Retinal pigment epithelial cell (primary cell): ENCODE measurements around the gene TMEM238.
A peak's percentile ranks its signal among the peaks of the same experiment; 100 is the strongest.

Experiments
- DNase-seq: peaks from one replicate; pipeline ENCODE4 v3.0.0-alpha.2; 2010; ENCODE audit warnings: low read depth
- H3K4me3 ChIP-seq: 2 replicates; pipeline ENCODE4 v1.5.1; 2011; ENCODE audit warnings: mild to moderate bottlenecking, low read length, control low read depth, moderate library complexity
- CTCF ChIP-seq: conservative IDR thresholded peaks from 2 replicates; pipeline ENCODE4 v1.5.1; 2011; ENCODE audit warnings: low read depth, low read length, control low read depth, inconsistent platforms

TMEM238 gene

GRCh38 chr19:55362174-55362989, 21.7 kb downstream of the TMEM238 start:
- H3K4me3 ChIP-seq: no peak overlapping the region
- no peak for DNase-seq
- no peak for TF ChIP-seq CTCF

- H3K4me3 ChIP-seq: no peak overlapping the region
- no peak for TF ChIP-seq CTCF
- no peak for DNase-seq
Observed at GRCh38 chr19:55360902-55361301, 23.2 kb downstream of the TMEM238 start.

- H3K4me3 ChIP-seq: no peak overlapping the region
- TF ChIP-seq CTCF: no peak
- no peak for DNase-seq
Observed at GRCh38 chr19:55358943-55359908, 24.9 kb downstream of the TMEM238 start.

- DNase-seq: no peak
- no peak for TF ChIP-seq CTCF
- H3K4me3 ChIP-seq: no peak overlapping the region
Observed at GRCh38 chr19:55358493-55358892, 25.6 kb downstream of the TMEM238 start.

GRCh38 chr19:55355213-55355821, 28.8 kb downstream of the TMEM238 start:
- no peak for DNase-seq
- no peak for TF ChIP-seq CTCF
- H3K4me3 ChIP-seq: no peak overlapping the region

GRCh38 chr19:55354698-55355212, 29.3 kb downstream of the TMEM238 start, which contains the start of gene COX6B2:
TSS of gene COX6B2 (minus strand) at chr19:55354719. CDS start at chr19:55354521, 198 bp downstream.
- TF ChIP-seq CTCF: no peak
- no peak for DNase-seq
- H3K4me3 ChIP-seq: peak within 1 kb of the TSS; percentile 51
